GM18858 (cell line): ENCODE measurements around the gene PPP1R3G.
"Not testable (repeated sequence)": the region's sequence is repeated elsewhere in the genome, so short reads cannot be mapped to it uniquely, and the experiment has no call there.

Experiments
- ATAC-seq: cut with Tn5 transposase; IDR thresholded peaks from one replicate; pipeline ENCODE4 v1.9.1; 2021; ENCODE audit not compliant: unreplicated experiment

Gene PPP1R3G

GRCh38 chr6:5084781-5085647, at the start of gene PPP1R3G:
Gene PPP1R3G (plus strand): TSS chr6:5085341. CDS start chr6:5085486, 145 bp downstream.
- no peak for ATAC-seq

- ATAC-seq = no peak
Measured at GRCh38 chr6:5036269-5036668, 48.9 kb upstream of the PPP1R3G start.

- ATAC-seq = no peak
Measured at GRCh38 chr6:5041955-5042354, 43.2 kb upstream of the PPP1R3G start.

GRCh38 chr6:5042436-5042835, 42.7 kb upstream of the PPP1R3G start:
- ATAC-seq = no peak

- ATAC-seq = no peak
Measured at GRCh38 chr6:5044866-5045265, 40.3 kb upstream of the PPP1R3G start.

GRCh38 chr6:5045416-5045815, 39.7 kb upstream of the PPP1R3G start:
- no peak for ATAC-seq

- no peak for ATAC-seq
Measured at GRCh38 chr6:5046430-5046829, 38.7 kb upstream of the PPP1R3G start.

GRCh38 chr6:5050009-5050408, 35.1 kb upstream of the PPP1R3G start:
- no peak for ATAC-seq

GRCh38 chr6:5051394-5051793, 33.7 kb upstream of the PPP1R3G start:
- ATAC-seq = no peak

GRCh38 chr6:5053038-5053437, 32.1 kb upstream of the PPP1R3G start:
- no peak for ATAC-seq

GRCh38 chr6:5053864-5054244, 31.3 kb upstream of the PPP1R3G start:
- ATAC-seq = no peak

GRCh38 chr6:5054245-5054873, 30.8 kb upstream of the PPP1R3G start:
- ATAC-seq = no peak

- ATAC-seq = no peak
Measured at GRCh38 chr6:5055118-5055517, 30.0 kb upstream of the PPP1R3G start.

GRCh38 chr6:5058254-5058653, 26.9 kb upstream of the PPP1R3G start:
- no peak for ATAC-seq

GRCh38 chr6:5059036-5059896, 25.9 kb upstream of the PPP1R3G start:
- ATAC-seq = no peak

GRCh38 chr6:5060439-5060838, 24.7 kb upstream of the PPP1R3G start:
- ATAC-seq = not testable (repeated sequence)

- no peak for ATAC-seq
Measured at GRCh38 chr6:5061152-5061551, 24.0 kb upstream of the PPP1R3G start.

- no peak for ATAC-seq
Measured at GRCh38 chr6:5063617-5064016, 21.5 kb upstream of the PPP1R3G start.

GRCh38 chr6:5066456-5067093, 18.6 kb upstream of the PPP1R3G start:
- no peak for ATAC-seq

- ATAC-seq = no peak
Measured at GRCh38 chr6:5067305-5067704, 17.8 kb upstream of the PPP1R3G start.

GRCh38 chr6:5068153-5068751, 16.9 kb upstream of the PPP1R3G start:
- no peak for ATAC-seq
